CD4-positive, alpha-beta memory T cell (primary cell): Measurements from ENCODE around the gene TIMM29. TPM values are rescaled to one million over a fixed set of nuclear protein-coding genes. Genes with fewer than 3 reads are reported as not detected.
"Not testable (repeated sequence)": the region's sequence is repeated elsewhere in the genome, so short reads cannot be mapped to it uniquely, and the experiment has no call there.

Experiments used
- CTCF ChIA-PET: fragments of 350-600 bp; sonication (Branson Sonifier 250); formaldehyde crosslinking; loops from one replicate; lab custom pipeline; 2021; ENCODE audit warnings: inconsistent platforms; ENCODE audit not compliant: partially characterized antibody; lab: Charles Lee
- POLR2A ChIA-PET: fragments of 350-600 bp; sonication (Branson Sonifier 250); formaldehyde crosslinking; loops from one replicate; lab custom pipeline; 2021; ENCODE audit not compliant: partially characterized antibody; lab: Charles Lee
- DNase-seq, 5 donors: peaks; one replicate each; pipeline versions ENCODE4 v3.0.0 to v3.0.0-alpha.2; 2020 to 2022; ENCODE audit warnings: mixed read lengths in 1 of 5
- H3K27ac ChIP-seq: one replicate; pipeline ENCODE4 v1.7.0; 2013; ENCODE audit warnings: low read depth, low read length
- H3K27me3 ChIP-seq: 2 replicates; pipeline ENCODE4 v1.7.0; 2013; ENCODE audit warnings: mild to moderate bottlenecking, low read length, moderate library complexity; ENCODE audit not compliant: insufficient read depth
- H3K36me3 ChIP-seq: 2 replicates; pipeline ENCODE4 v1.7.0; 2013; ENCODE audit warnings: mild to moderate bottlenecking, low read length, moderate library complexity; ENCODE audit not compliant: insufficient read depth
- H3K4me1 ChIP-seq: 2 replicates; pipeline ENCODE4 v1.7.0; 2013; ENCODE audit warnings: mild to moderate bottlenecking, low read length, moderate library complexity; ENCODE audit not compliant: insufficient read depth
- H3K4me3 ChIP-seq, 2 donors: one replicate each; pipeline ENCODE4 v1.7.0; 2013; ENCODE audit warnings: low read length in 2 of 2, mild to moderate bottlenecking in 1 of 2
- H3K9me3 ChIP-seq, 2 donors: one replicate each; pipeline ENCODE4 v1.7.0; 2013; ENCODE audit warnings: low read length in 2 of 2, control low read depth in 1 of 2; ENCODE audit not compliant: control insufficient read depth in 1 of 2
- H3K27ac Mint-ChIP-seq, 7 donors: one replicate each; pipeline ENCODE4 v1.8.0; 2020 to 2021; ENCODE audit warnings: mixed read lengths in 7 of 7, mild to moderate bottlenecking in 6 of 7, inconsistent platforms in 3 of 7, moderate library complexity in 3 of 7
- H3K27me3 Mint-ChIP-seq, 2 donors: one replicate each; pipeline ENCODE4 v1.8.0; 2020 to 2021; ENCODE audit warnings: mixed read lengths in 2 of 2
- H3K36me3 Mint-ChIP-seq, 2 donors: one replicate each; pipeline ENCODE4 v1.8.0; 2020 to 2021; ENCODE audit warnings: mixed read lengths in 2 of 2, inconsistent platforms in 1 of 2, mild to moderate bottlenecking in 1 of 2
- H3K4me1 Mint-ChIP-seq, 4 donors: one replicate each; pipeline ENCODE4 v1.8.0; 2020 to 2021; ENCODE audit warnings: mixed read lengths in 4 of 4, mild to moderate bottlenecking in 1 of 4
- H3K4me3 Mint-ChIP-seq, 8 donors: one replicate each; pipeline ENCODE4 v1.8.0; 2020 to 2021; ENCODE audit warnings: mixed read lengths in 8 of 8, mild to moderate bottlenecking in 7 of 8, moderate library complexity in 6 of 8, inconsistent platforms in 3 of 8
- H3K9me3 Mint-ChIP-seq, 8 donors: one replicate each; pipeline ENCODE4 v1.8.0; 2020 to 2021; ENCODE audit warnings: mixed read lengths in 8 of 8, mild to moderate bottlenecking in 5 of 8, inconsistent platforms in 3 of 8, moderate library complexity in 1 of 8
- intact Hi-C: fragments of 100-400 bp; cut with micrococcal nuclease; formaldehyde crosslinking; loops from one replicate; pipeline ENCODE4 v1.15.1; 2023
- polyA plus RNA-seq, 2 donors: library from polyadenylated mRNA; unstranded; fragments of 300-500 nt; fragmentation: Illumina TruSeq; gene quantifications; one replicate each; pipeline ENCODE4 v1.2.3, GENCODE V29; 2021
- total RNA-seq, 2 experiments: library from RNA; stranded (reverse); gene quantifications; one replicate each; pipeline ENCODE4 v1.2.3, GENCODE V29; 2021

Gene TIMM29
- total and polyA plus RNA-seq, 4 experiments from 2014 or later = 17.7 to 40.9 (median 37.1) TPM

GRCh38 chr19:10927730-10928562 is 665 bp upstream of the TIMM29 start:
- Histone ChIP-seq H3K4me3 (peak overlapping the region; percentile 36 to 80), H3K36me3 (peaks cover 6% of the 10 kb centered on the region), H3K27ac (peak overlapping the region; percentile 57), H3K4me1 (peaks cover 28% of the 10 kb centered on the region), H3K27me3 (no peaks in the 10 kb centered on the region), H3K9me3 (no peaks in the 10 kb centered on the region)
- Mint-ChIP-seq H3K36me3 (peaks cover 5 to 31% of the 10 kb centered on the region in 2 donors), H3K9me3 (no peaks in the 10 kb centered on the region), H3K27me3 (no peaks in the 10 kb centered on the region), H3K4me3 (peak overlapping the region; percentile 88 to 96 (median 90)), H3K27ac (peak overlapping the region; percentile 88 to 95 (median 90)), H3K4me1 (peaks cover 8 to 38% (median 19%) of the 10 kb centered on the region in 4 donors)
- CTCF ChIA-PET = interaction anchor here (0.7 kb wide), 1 partner anchor 108 kb away, joined by 3 read pairs; no protein-coding TSS in a partner anchor
- POLR2A ChIA-PET = interaction anchor here (0.9 to 1.0 kb wide), 2 partner anchors 8 to 56 kb away, joined by 3 read pairs; no protein-coding TSS in a partner anchor
- intact Hi-C loops = loop anchor here (1.0 to 5.0 kb wide), 2 partner anchors 34 to 57 kb away; partner anchors contain the start of genes CARM1 and SMARCA4
- no peak for DNase-seq

- H3K36me3 ChIP-seq = peaks cover 6% of the 10 kb centered on the region
- no peaks in the 10 kb centered on the region for H3K9me3 ChIP-seq
- Mint-ChIP-seq H3K27ac (peak overlapping the region in 4 of 7 donors; percentile 60 to 70 (median 62)), H3K9me3 (no peaks in the 10 kb centered on the region), H3K4me3 (peak overlapping the region; percentile 76 to 96 (median 80)), H3K4me1 (peaks cover 8 to 38% (median 19%) of the 10 kb centered on the region in 4 donors), H3K27me3 (no peaks in the 10 kb centered on the region), H3K36me3 (peaks cover under 1 to 24% of the 10 kb centered on the region in 2 donors)
- POLR2A ChIA-PET = interaction anchor here (0.9 to 1.5 kb wide), 2 partner anchors 31 to 58 kb away, joined by 4 read pairs; partner anchors contain the start of genes CARM1 and SMARCA4
- peaks cover 28% of the 10 kb centered on the region for H3K4me1 ChIP-seq
- CTCF ChIA-PET = interaction anchor here (2.1 kb wide), 1 partner anchor 65 kb away, joined by 8 read pairs; no protein-coding TSS in a partner anchor
- no peaks in the 10 kb centered on the region for H3K27me3 ChIP-seq
- DNase-seq = no peak
- intact Hi-C loops = loop anchor here (5.0 kb wide), 1 partner anchor 33 kb away; the partner anchor contains the start of gene SMARCA4
- H3K27ac ChIP-seq = peak overlapping the region; percentile 57
- peak overlapping the region; percentile 52 to 80 for H3K4me3 ChIP-seq
These were observed 787 bp downstream of the TIMM29 start for GRCh38 chr19:10929402-10929794.

DNA sequence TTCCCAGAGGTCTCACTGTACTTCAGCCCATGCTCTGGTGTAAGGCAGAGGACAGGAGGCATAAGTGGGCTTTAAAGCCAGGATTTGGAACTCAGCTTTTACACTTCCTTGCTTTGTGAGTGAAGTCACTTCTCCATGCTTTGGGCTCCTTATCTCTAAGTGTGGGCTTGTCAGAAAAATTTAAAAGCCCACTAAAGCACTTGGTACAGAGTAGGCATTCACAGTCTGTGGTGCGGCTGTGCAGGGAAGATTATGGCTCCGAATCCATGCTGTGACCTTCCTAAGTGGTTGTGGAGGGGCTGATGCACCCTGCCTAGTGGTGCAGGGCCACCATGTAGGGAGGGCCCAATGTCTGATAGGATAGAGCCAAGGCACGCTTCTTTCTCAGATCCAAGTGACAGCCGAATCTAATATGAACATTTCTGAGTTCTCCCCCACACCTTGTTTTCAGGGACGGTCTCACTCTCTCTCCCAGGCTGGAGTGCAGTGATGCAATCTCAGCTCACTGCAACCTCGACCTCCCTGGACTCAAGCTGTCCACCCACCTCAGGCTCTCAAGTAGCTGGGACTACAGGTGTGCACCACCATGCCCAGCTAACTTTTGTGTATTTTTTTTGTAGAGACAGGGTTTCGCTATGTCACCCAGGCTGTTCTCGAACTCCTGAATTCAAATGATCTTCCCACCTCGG is 6.9 kb downstream of the TIMM29 start:
- intact Hi-C loops = loop anchor here (2.0 to 10.0 kb wide), 2 partner anchors 99 to 267 kb away; no protein-coding TSS in a partner anchor
- Histone ChIP-seq H3K36me3 (no peaks in the 10 kb centered on the region), H3K27me3 (no peaks in the 10 kb centered on the region), H3K4me3 (no peak overlapping the region), H3K27ac (no peak overlapping the region), H3K9me3 (no peaks in the 10 kb centered on the region), H3K4me1 (peaks cover 14% of the 10 kb centered on the region)
- peaks cover 0 to 8% of the 10 kb centered on the region in 2 donors for H3K36me3 Mint-ChIP-seq
- H3K4me3 Mint-ChIP-seq = no peak overlapping the region
- peaks cover 7 to 10% (median 8%) of the 10 kb centered on the region in 4 donors for H3K4me1 Mint-ChIP-seq
- POLR2A ChIA-PET = interaction anchor here (1.4 to 2.0 kb wide), 2 partner anchors 8 to 25 kb away, joined by 3 to 8 read pairs; partner anchors contain the start of gene SMARCA4
- CTCF ChIA-PET = interaction anchor here (1.0 to 2.0 kb wide), 9 partner anchors 10 to 194 kb away, joined by 3 to 7 read pairs (median 5); no protein-coding TSS in a partner anchor
- no peaks in the 10 kb centered on the region for H3K27me3 Mint-ChIP-seq
- peak overlapping the region in 2 of 7 donors; percentile 37 to 38 for H3K27ac Mint-ChIP-seq
- no peak for DNase-seq
- no peaks in the 10 kb centered on the region for H3K9me3 Mint-ChIP-seq

GRCh38 chr19:10936661-10937084 is 8.1 kb downstream of the TIMM29 start:
- DNase-seq = peak in 4 of 5 donors; percentile 53 to 63 (median 59)
- no peaks in the 10 kb centered on the region for H3K36me3 ChIP-seq
- Mint-ChIP-seq H3K4me1 (peaks cover 5 to 10% (median 8%) of the 10 kb centered on the region in 4 donors), H3K27me3 (no peaks in the 10 kb centered on the region), H3K9me3 (no peaks in the 10 kb centered on the region), H3K36me3 (peaks cover 0 to 5% of the 10 kb centered on the region in 2 donors), H3K27ac (peak overlapping the region in 3 of 7 donors; percentile 48 to 82 (median 60)), H3K4me3 (peak overlapping the region in 1 of 8 donors; percentile 36)
- H3K4me1 ChIP-seq = peaks cover 10% of the 10 kb centered on the region
- intact Hi-C loops = loop anchor here (2.0 to 10.0 kb wide), 2 partner anchors 98 to 266 kb away; no protein-coding TSS in a partner anchor
- H3K27ac ChIP-seq = no peak overlapping the region
- H3K4me3 ChIP-seq = no peak overlapping the region
- ChIA-PET POLR2A (interaction anchor here (0.6 to 2.0 kb wide), 5 partner anchors 9 to 102 kb away, joined by 3 to 8 read pairs (median 3); partner anchors contain the start of gene SMARCA4), CTCF (interaction anchor here (0.6 to 2.0 kb wide), 13 partner anchors 8 to 679 kb away, joined by 3 to 7 read pairs (median 4); no protein-coding TSS in a partner anchor)
- no peaks in the 10 kb centered on the region for H3K9me3 ChIP-seq
- H3K27me3 ChIP-seq = no peaks in the 10 kb centered on the region

GRCh38 chr19:10941649-10942048 is 13.0 kb downstream of the TIMM29 start:
- H3K4me3 Mint-ChIP-seq, H3K27ac ChIP-seq, H3K36me3 ChIP-seq, H3K4me1 Mint-ChIP-seq, H3K36me3 Mint-ChIP-seq, DNase-seq, H3K27ac Mint-ChIP-seq, H3K27me3 ChIP-seq, H3K9me3 ChIP-seq, H3K9me3 Mint-ChIP-seq, H3K4me3 ChIP-seq, H3K27me3 Mint-ChIP-seq, H3K4me1 ChIP-seq: not testable (repeated sequence)
- intact Hi-C loops = loop anchor here (1.0 kb wide), 1 partner anchor 50 kb away; no protein-coding TSS in a partner anchor
- POLR2A ChIA-PET = interaction anchor here (1.2 kb wide), 1 partner anchor 155 kb away, joined by 3 read pairs; no protein-coding TSS in a partner anchor
- CTCF ChIA-PET = interaction anchor here (0.7 to 3.0 kb wide), 25 partner anchors 9 to 524 kb away, joined by 3 to 20 read pairs (median 5); no protein-coding TSS in a partner anchor

GRCh38 chr19:10943412-10943811 is 14.8 kb downstream of the TIMM29 start:
- H3K4me1 ChIP-seq, H3K27me3 ChIP-seq, POLR2A ChIA-PET, H3K4me1 Mint-ChIP-seq, H3K36me3 Mint-ChIP-seq, DNase-seq, H3K27me3 Mint-ChIP-seq, H3K9me3 Mint-ChIP-seq, H3K4me3 ChIP-seq, H3K27ac ChIP-seq, H3K36me3 ChIP-seq, H3K9me3 ChIP-seq, intact Hi-C loops, H3K4me3 Mint-ChIP-seq, H3K27ac Mint-ChIP-seq: not testable (repeated sequence)
- CTCF ChIA-PET = interaction anchor here (1.2 to 2.8 kb wide), 4 partner anchors 10 to 261 kb away, joined by 4 to 14 read pairs (median 10); no protein-coding TSS in a partner anchor
